Tibial artery (tissue), 4 donors: Measurements from ENCODE around the gene ITGAE.

ENCODE experiments used
- DNase-seq, 2 donors: peaks; one replicate each; pipeline ENCODE4 v3.0.0-alpha.2; 2019
- H3K27ac ChIP-seq, 2 donors: fragments of 200-600 bp; sonication (generic) in 1 of 2; 1 replicate in 1 of 2; 2 replicates in 1 of 2; pipeline ENCODE4 v1.5.1; 2018 to 2019; ENCODE audit warnings: mild to moderate bottlenecking in 1 of 2
- H3K27me3 ChIP-seq, 2 donors: fragments of 200-600 bp; sonication (generic) in 1 of 2; one replicate each; pipeline versions ENCODE4 v1.5.1 to v1.6.0; 2016 to 2019
- H3K36me3 ChIP-seq, 3 donors: fragments of 200-600 bp; sonication (generic) in 2 of 3; one replicate each; pipeline ENCODE4 v1.5.1; 2016 to 2019; ENCODE audit warnings: mild to moderate bottlenecking in 2 of 3
- H3K4me1 ChIP-seq, 4 donors: fragments of 200-600 bp; sonication (generic) in 2 of 4; 1 replicate in 3 of 4; 2 replicates in 1 of 4; pipeline ENCODE4 v1.5.1; 2016 to 2019
- H3K4me3 ChIP-seq, 2 donors: fragments of 200-600 bp; sonication (generic) in 1 of 2; 1 replicate in 1 of 2; 2 replicates in 1 of 2; pipeline ENCODE4 v1.5.1; 2018 to 2019; ENCODE audit warnings: mild to moderate bottlenecking in 2 of 2
- H3K9me3 ChIP-seq, 3 donors: fragments of 200-600 bp; sonication (generic) in 1 of 3; one replicate each; pipeline ENCODE4 v1.5.1; 2016 to 2019
- intact Hi-C: fragments of 100-400 bp; cut with DNase I; formaldehyde crosslinking; loops from one replicate; pipeline ENCODE4 v1.15.0; 2023; ENCODE audit warnings: low total_unique reads
- TF ChIP-seq, protein P1 (sequence below), 2 experiments: fragments of 200-600 bp in 1 of 2; fragments of 450-650 bp in 1 of 2; IDR thresholded peaks; one replicate each; pipeline ENCODE4 v1.5.1; 2017 to 2019; ENCODE audit warnings: antibody characterized with exemption in 2 of 2, mild to moderate bottlenecking in 1 of 2, moderate library complexity in 1 of 2

The ITGAE gene

DNA sequence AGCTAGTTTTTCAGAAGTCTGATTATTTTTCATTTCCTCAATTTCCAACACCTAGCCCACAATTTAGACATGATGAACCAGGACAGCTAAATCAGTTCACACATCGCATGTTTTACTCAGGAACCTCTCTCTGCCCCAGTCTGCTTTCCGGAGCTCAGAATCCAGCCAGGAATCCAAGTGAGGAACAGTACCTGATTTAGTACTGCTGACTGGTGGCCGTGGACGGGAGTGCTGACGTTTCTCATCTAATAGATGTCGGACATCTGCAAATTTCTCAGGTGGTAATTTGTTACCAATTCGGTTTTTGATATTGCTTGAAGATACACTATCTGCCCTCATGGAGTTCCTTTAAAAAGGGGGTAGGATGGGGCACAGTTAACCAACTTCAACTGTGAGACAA, 14.9 kb upstream of the ITGAE start:
- intact Hi-C loops = no loop called here
- Histone ChIP-seq H3K9me3 (no peaks in the 10 kb centered on the region), H3K4me3 (no peak overlapping the region), H3K27me3 (no peaks in the 10 kb centered on the region), H3K36me3 (peaks cover 88 to 100% (median 98%) of the 10 kb centered on the region in 3 donors), H3K4me1 (no peaks in the 10 kb centered on the region), H3K27ac (no peak overlapping the region)
- no peak for DNase-seq
- TF ChIP-seq, protein P1, sequence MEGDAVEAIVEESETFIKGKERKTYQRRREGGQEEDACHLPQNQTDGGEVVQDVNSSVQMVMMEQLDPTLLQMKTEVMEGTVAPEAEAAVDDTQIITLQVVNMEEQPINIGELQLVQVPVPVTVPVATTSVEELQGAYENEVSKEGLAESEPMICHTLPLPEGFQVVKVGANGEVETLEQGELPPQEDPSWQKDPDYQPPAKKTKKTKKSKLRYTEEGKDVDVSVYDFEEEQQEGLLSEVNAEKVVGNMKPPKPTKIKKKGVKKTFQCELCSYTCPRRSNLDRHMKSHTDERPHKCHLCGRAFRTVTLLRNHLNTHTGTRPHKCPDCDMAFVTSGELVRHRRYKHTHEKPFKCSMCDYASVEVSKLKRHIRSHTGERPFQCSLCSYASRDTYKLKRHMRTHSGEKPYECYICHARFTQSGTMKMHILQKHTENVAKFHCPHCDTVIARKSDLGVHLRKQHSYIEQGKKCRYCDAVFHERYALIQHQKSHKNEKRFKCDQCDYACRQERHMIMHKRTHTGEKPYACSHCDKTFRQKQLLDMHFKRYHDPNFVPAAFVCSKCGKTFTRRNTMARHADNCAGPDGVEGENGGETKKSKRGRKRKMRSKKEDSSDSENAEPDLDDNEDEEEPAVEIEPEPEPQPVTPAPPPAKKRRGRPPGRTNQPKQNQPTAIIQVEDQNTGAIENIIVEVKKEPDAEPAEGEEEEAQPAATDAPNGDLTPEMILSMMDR (IDR thresholded peaks at IDR 0.05) = no peak

DNA sequence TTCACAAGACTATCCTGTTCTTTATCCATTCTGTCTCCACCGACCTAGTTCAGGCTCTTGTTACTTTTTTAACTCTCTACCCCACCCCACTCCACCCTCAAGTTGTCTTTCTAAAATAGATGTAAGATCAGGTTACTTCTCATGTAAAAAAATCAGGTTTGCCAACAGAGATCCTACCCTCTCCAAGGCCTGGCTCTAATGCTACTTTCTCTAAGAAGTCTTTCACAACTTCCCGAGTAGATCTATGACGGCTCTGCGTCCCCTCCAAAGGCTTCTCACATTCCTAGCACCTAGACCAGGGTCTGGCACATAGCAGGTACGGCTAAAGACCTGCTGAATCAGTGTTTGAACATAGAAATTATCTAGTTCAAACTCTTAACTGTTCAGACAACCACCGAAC, 14.1 kb upstream of the ITGAE start:
- Histone ChIP-seq H3K36me3 (peaks cover 88 to 100% (median 99%) of the 10 kb centered on the region in 3 donors), H3K27me3 (no peaks in the 10 kb centered on the region), H3K9me3 (no peaks in the 10 kb centered on the region), H3K27ac (no peak overlapping the region), H3K4me1 (no peaks in the 10 kb centered on the region), H3K4me3 (no peak overlapping the region)
- DNase-seq = no peak
- intact Hi-C loops = no loop called here
- TF ChIP-seq, protein P1 (IDR thresholded peaks at IDR 0.05) = no peak

DNA sequence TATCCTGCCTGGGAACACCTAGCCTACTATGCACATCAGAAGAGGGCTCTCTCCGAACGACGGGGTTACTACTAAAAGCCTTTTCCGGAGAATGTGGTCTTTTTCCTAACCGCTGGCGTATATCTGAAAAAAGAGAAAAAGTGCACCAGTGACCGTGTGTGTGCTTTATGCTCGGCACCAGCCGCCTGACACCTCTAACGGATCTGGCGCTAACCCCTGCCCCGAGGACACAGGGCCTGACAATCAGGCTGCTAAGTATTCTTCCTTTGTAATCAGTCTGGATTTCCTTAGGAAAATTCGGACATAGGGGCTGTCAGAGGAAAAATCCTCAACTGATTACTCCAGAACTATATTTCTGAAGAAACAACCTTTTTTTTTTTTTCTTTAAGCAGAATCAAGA, 13.4 kb upstream of the ITGAE start:
- Histone ChIP-seq H3K9me3 (no peaks in the 10 kb centered on the region), H3K27ac (no peak overlapping the region), H3K4me3 (no peak overlapping the region), H3K36me3 (peaks cover 90 to 100% (median 96%) of the 10 kb centered on the region in 3 donors), H3K27me3 (no peaks in the 10 kb centered on the region), H3K4me1 (no peaks in the 10 kb centered on the region)
- TF ChIP-seq, protein P1 (IDR thresholded peaks at IDR 0.05) = no peak
- intact Hi-C loops = no loop called here
- DNase-seq = no peak

DNA sequence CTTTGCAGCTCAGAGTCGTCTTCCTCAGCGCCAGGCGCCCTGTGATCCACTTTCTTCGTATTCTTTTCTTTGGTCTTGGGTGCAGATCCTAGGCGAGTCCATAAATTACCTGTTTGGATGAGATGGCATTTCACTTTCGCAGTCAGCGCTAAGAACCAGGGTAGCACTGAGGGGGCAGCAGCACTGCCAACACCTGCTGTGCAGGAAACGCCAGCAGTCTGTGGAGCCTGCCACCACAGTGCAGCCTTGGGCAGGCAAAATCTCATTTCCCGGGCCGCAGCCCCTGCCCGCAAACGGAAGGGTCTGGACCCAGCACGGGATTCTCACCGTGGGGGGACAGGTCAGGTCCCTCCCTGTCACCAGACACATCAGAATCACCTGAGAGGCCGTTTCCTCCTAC, 12.2 kb upstream of the ITGAE start:
- intact Hi-C loops = no loop called here
- Histone ChIP-seq H3K36me3 (peaks cover 84 to 100% (median 96%) of the 10 kb centered on the region in 3 donors), H3K9me3 (no peaks in the 10 kb centered on the region), H3K4me1 (no peaks in the 10 kb centered on the region), H3K27ac (no peak overlapping the region), H3K4me3 (no peak overlapping the region), H3K27me3 (no peaks in the 10 kb centered on the region)
- DNase-seq = no peak
- TF ChIP-seq, protein P1 (IDR thresholded peaks at IDR 0.05) = no peak

DNA sequence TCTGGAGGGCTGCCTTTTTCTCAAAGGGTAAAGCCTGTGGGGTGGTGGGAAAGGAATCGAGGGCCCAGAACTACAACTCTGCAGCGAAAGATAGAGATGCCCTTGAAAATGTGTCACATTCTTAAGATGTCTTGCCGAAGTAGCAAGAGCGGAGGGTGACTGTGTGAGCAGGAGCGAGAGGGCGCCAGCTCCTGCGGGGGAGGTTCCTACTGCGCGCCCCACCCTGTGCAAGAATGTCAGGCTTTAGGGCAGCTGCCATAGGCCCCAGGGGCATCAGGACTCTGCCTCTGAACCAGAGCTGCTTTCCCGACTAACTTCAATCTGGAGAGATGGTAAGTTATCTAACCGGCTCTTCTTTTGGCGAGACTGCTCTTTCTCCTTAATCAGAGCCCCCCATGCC, 11.8 kb upstream of the ITGAE start:
- intact Hi-C loops = no loop called here
- H3K4me3 ChIP-seq = no peak overlapping the region
- TF ChIP-seq, protein P1 (IDR thresholded peaks at IDR 0.05) = no peak
- H3K36me3 ChIP-seq = peaks cover 81 to 100% (median 96%) of the 10 kb centered on the region in 3 donors
- no peak overlapping the region for H3K27ac ChIP-seq
- H3K27me3 ChIP-seq = no peaks in the 10 kb centered on the region
- H3K9me3 ChIP-seq = no peaks in the 10 kb centered on the region
- DNase-seq = no peak
- H3K4me1 ChIP-seq = no peaks in the 10 kb centered on the region

DNA sequence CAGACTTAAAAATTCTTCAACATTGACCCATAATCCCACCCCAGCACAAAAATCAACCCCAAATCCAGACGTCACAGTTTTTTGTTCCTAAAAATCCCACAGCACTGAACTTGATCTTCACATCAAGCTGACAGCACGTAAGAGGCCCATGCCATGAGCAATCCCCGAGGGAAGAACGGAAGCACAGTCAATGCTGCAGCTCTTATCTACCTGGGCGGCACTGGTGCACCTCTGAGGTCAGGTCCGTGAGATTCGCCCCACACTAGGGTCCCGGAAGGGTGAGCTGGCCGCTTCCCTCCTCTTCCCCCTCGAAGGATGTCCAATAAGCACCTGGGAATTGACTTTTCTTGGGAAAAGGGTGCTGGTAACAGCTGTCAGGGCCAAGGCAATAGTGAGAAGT, 11.3 kb upstream of the ITGAE start:
- H3K4me1 ChIP-seq = no peaks in the 10 kb centered on the region
- H3K36me3 ChIP-seq = peaks cover 81 to 100% (median 95%) of the 10 kb centered on the region in 3 donors
- no peak overlapping the region for H3K4me3 ChIP-seq
- H3K27ac ChIP-seq = no peak overlapping the region
- no peak for DNase-seq
- TF ChIP-seq, protein P1 (IDR thresholded peaks at IDR 0.05) = no peak
- H3K9me3 ChIP-seq = no peaks in the 10 kb centered on the region
- no peaks in the 10 kb centered on the region for H3K27me3 ChIP-seq
- intact Hi-C loops = no loop called here
